SK-N-SH (cell line): Measurements from ENCODE around the gene SUMF1. TPM values are rescaled to one million over a fixed set of nuclear protein-coding genes. Genes with fewer than 3 reads are reported as not detected.

ENCODE experiments used
- CTCF ChIA-PET: fragments of 300-600, 350-600 bp; formaldehyde crosslinking; extraction: SDS; loops from one replicate; lab custom pipeline; 2021; lab: Yijun Ruan, JAX
- POLR2A ChIA-PET: fragments of 350-600 bp; sonication (Branson Sonifier 250); formaldehyde crosslinking; extraction: SDS; loops from one replicate; lab custom pipeline; 2020; ENCODE audit warnings: antibody characterized with exemption, inconsistent platforms; lab: Yijun Ruan, JAX
- DNase-seq: peaks from one replicate; pipeline ENCODE4 v3.0.0; 2012
- H2AFZ ChIP-seq: fragments of 200-600 bp; sonication (generic); 2 replicates; pipeline ENCODE4 v1.8.1; 2016; ENCODE audit warnings: antibody characterized with exemption, mild to moderate bottlenecking, low read depth
- H3F3A ChIP-seq: fragments of 200-600 bp; sonication (generic); replicated peaks from 2 replicates; pipeline ENCODE3; 2016; ENCODE audit warnings: antibody characterized with exemption, mild to moderate bottlenecking; ENCODE audit not compliant: insufficient read depth
- H3K27ac ChIP-seq, 2 experiments: fragments of 200-500 bp in 1 of 2; fragments of 200-600 bp in 1 of 2; sonication (Bioruptor generic) in 1 of 2; sonication (generic), shearing (Covaris generic) in 1 of 2; 2 replicates each; pipeline versions ENCODE4 v1.5.1 to v1.6.1; 2014 to 2016; ENCODE audit warnings: low read depth in 2 of 2, inconsistent platforms in 1 of 2, low read length in 1 of 2, mild to moderate bottlenecking in 1 of 2, mixed read lengths in 1 of 2
- H3K27me3 ChIP-seq: fragments of 200-600 bp; sonication (generic), shearing (Covaris generic); 2 replicates; pipeline ENCODE4 v1.6.1; 2016; ENCODE audit warnings: mixed run types; ENCODE audit not compliant: insufficient read depth
- H3K36me3 ChIP-seq, 2 experiments: fragments of 200-500 bp in 1 of 2; fragments of 200-600 bp in 1 of 2; sonication (Bioruptor generic) in 1 of 2; sonication (generic) in 1 of 2; replicated peaks in 1 of 2; 2 replicates each; pipeline versions ENCODE3 to v1.5.1; 2014 to 2016; ENCODE audit warnings: low read length in 1 of 2, mild to moderate bottlenecking in 1 of 2; ENCODE audit not compliant: insufficient read depth in 2 of 2, control insufficient read depth in 1 of 2
- H3K4me1 ChIP-seq, 2 experiments: fragments of 200-500 bp in 1 of 2; fragments of 200-600 bp in 1 of 2; sonication (Bioruptor generic) in 1 of 2; sonication (generic), shearing (Covaris generic) in 1 of 2; 2 replicates each; pipeline versions ENCODE4 v1.5.1 to v1.6.1; 2014 to 2016; ENCODE audit warnings: low read depth in 1 of 2, low read length in 1 of 2, mixed run types in 1 of 2; ENCODE audit not compliant: insufficient read depth in 2 of 2, control insufficient read depth in 1 of 2
- H3K4me2 ChIP-seq: fragments of 200-600 bp; sonication (generic), shearing (Covaris generic); 2 replicates; pipeline ENCODE4 v1.6.1; 2017; ENCODE audit warnings: mixed run types
- H3K4me3 ChIP-seq, 2 experiments: fragments of 200-500 bp in 1 of 2; fragments of 200-600 bp in 1 of 2; sonication (Bioruptor generic) in 1 of 2; sonication (generic), shearing (Covaris generic) in 1 of 2; 2 replicates each; pipeline versions ENCODE4 v1.5.1 to v1.8.1; 2014 to 2016; ENCODE audit warnings: low read depth in 2 of 2, inconsistent platforms in 1 of 2, low read length in 1 of 2, mild to moderate bottlenecking in 1 of 2, mixed read lengths in 1 of 2, moderate library complexity in 1 of 2
- H3K79me2 ChIP-seq: fragments of 200-600 bp; sonication (generic); 2 replicates; pipeline ENCODE4 v1.8.1; 2017; ENCODE audit warnings: mild to moderate bottlenecking; ENCODE audit not compliant: insufficient read depth
- H3K9ac ChIP-seq: fragments of 200-600 bp; sonication (generic); 2 replicates; pipeline ENCODE4 v1.6.1; 2017; ENCODE audit warnings: mixed run types
- H3K9me2 ChIP-seq: fragments of 200-600 bp; sonication (generic); 2 replicates; pipeline ENCODE4 v1.6.1; 2017; ENCODE audit warnings: mixed run types
- H3K9me3 ChIP-seq: fragments of 200-600 bp; sonication (generic); 2 replicates; pipeline ENCODE4 v1.6.1; 2017; ENCODE audit warnings: mixed run types, mild to moderate bottlenecking, moderate library complexity
- H4K20me1 ChIP-seq: fragments of 200-600 bp; sonication (generic); 2 replicates; pipeline ENCODE4 v1.6.1; 2017; ENCODE audit warnings: mild to moderate bottlenecking, mixed run types; ENCODE audit not compliant: insufficient read depth
- CTCF ChIP-seq: fragments of 200-600 bp; sonication (generic); IDR thresholded peaks from 2 replicates; pipeline ENCODE4 v1.6.1; 2017; ENCODE audit warnings: antibody characterized with exemption, mild to moderate bottlenecking, moderate library complexity
- EP300 ChIP-seq, 2 experiments: IDR thresholded peaks; 2 replicates each; pipeline versions ENCODE4 v1.4.0 to v1.6.1; 2012; ENCODE audit warnings: borderline replicate concordance in 1 of 2, low read depth in 1 of 2, low read length in 1 of 2
- GATA2 ChIP-seq: sonication (generic); formaldehyde crosslinking; IDR thresholded peaks from 2 replicates; pipeline ENCODE4 v1.5.0; 2020; ENCODE audit warnings: mild to moderate bottlenecking, missing genetic modification reagents
- NRF1 ChIP-seq: IDR thresholded peaks from 2 replicates; pipeline ENCODE4 v1.6.1; 2012; ENCODE audit warnings: low read depth, mild to moderate bottlenecking, low read length
- POLR2AphosphoS5 ChIP-seq: IDR thresholded peaks from 2 replicates; pipeline ENCODE4 v1.6.1; 2012; ENCODE audit warnings: low read depth, low read length
- SIN3A ChIP-seq: IDR thresholded peaks from 2 replicates; pipeline ENCODE4 v1.6.1; 2012; ENCODE audit warnings: low read depth, mild to moderate bottlenecking, low read length, moderate library complexity, borderline replicate concordance
- WGBS: methylation state at CpG from one replicate; pipeline ENCODE4 v1.1.6; 2017; ENCODE audit warnings: low lambda C conversion rate; 5-methylcytosine and 5-hydroxymethylcytosine counted together
- polyA plus RNA-seq, 3 experiments: library from polyadenylated mRNA; depleted of rRNA; stranded (reverse); fragments of >200 nt; gene quantifications; 2 replicates each; pipeline ENCODE4 v1.2.3, GENCODE V29; 2012
- TF ChIP-seq, protein P1 (sequence below): IDR thresholded peaks from 2 replicates; pipeline ENCODE4 v1.4.0; 2012; ENCODE audit warnings: low read depth

The SUMF1 gene
- polyA plus RNA-seq, 1 of the 3 experiments (the other 2 are of a cell fraction) = 56.9 TPM

DNA sequence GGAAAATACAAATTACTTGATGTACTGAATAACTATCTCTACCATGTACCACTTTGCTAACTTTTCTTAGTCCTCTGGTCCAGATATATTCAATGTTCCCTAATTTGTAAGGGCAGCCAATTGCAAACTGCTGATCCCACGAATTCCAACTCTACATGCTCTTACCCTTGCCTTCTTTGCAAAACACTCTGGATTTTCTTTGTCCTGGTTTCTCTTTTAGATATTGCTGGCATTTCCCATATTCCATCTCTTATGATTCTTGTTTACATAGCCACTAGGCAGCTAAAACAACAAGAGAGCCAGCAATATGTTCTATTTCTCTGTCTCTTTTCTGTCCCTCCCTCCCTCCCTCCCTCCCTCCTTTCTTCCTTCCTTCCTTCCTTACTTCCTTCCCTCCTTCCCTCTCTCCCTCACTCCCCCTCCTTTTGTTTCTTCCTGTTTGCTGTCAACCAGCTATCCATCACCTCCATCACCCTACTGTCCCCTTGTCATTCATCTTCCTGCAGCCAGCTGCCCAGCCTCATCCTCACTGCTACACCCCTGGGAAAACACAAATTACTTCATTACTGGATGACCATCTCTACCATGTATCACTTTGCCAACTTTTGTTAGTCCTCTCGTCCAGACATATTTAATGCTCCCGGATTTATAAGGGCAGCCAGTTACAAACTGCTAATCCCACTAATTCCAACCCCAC lies 130.1 kb downstream of the SUMF1 start:
- no peaks in the 10 kb centered on the region for H3K36me3 ChIP-seq
- no peaks in the 10 kb centered on the region for H3K4me1 ChIP-seq
- H3K4me3 ChIP-seq = no peak overlapping the region
- H3K79me2 ChIP-seq = no peaks in the 10 kb centered on the region
- no peaks in the 10 kb centered on the region for H4K20me1 ChIP-seq
- no peaks in the 10 kb centered on the region for H3K27me3 ChIP-seq
- CTCF ChIA-PET = interaction anchor here (0.6 to 2.2 kb wide), 3 partner anchors 14 to 297 kb away, joined by 3 to 11 read pairs (median 3); no protein-coding TSS in a partner anchor
- no peak overlapping the region for H3K27ac ChIP-seq
- POLR2A ChIA-PET = no interaction called here
- no peak overlapping the region for H3K9ac ChIP-seq
- H3K9me2 ChIP-seq = no peaks in the 10 kb centered on the region
- H3K9me3 ChIP-seq = no peaks in the 10 kb centered on the region
- 57% methylated on average over 3 of the region's 3 CpGs for WGBS
- H3K4me2 ChIP-seq = no peak overlapping the region
- no peak overlapping the region for H2AFZ ChIP-seq
- no peak for DNase-seq
- H3F3A ChIP-seq = no peaks in the 10 kb centered on the region
- TF ChIP-seq GATA2 (CRISPR knock-in tag) (no peak), POLR2AphosphoS5 (no peak), EP300 (IDR thresholded peaks at IDR 0.05; ENCODE audit: borderline replicate concordance in 1 of 2, low read depth in 1 of 2, low read length in 1 of 2) (no peak), SIN3A (no peak)
- TF ChIP-seq, protein P1, sequence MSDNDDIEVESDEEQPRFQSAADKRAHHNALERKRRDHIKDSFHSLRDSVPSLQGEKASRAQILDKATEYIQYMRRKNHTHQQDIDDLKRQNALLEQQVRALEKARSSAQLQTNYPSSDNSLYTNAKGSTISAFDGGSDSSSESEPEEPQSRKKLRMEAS = no peak

GRCh38 chr3:4335840-4336562 lies 131.1 kb downstream of the SUMF1 start:
- H3F3A ChIP-seq = no peaks in the 10 kb centered on the region
- ChIA-PET POLR2A (no interaction called here), CTCF (interaction anchor here (0.6 to 4.6 kb wide), 3 partner anchors 9 to 648 kb away, joined by 3 to 21 read pairs (median 3); no protein-coding TSS in a partner anchor)
- no peaks in the 10 kb centered on the region for H3K9me3 ChIP-seq
- H3K4me2 ChIP-seq = no peak overlapping the region
- H4K20me1 ChIP-seq = no peaks in the 10 kb centered on the region
- no peaks in the 10 kb centered on the region for H3K27me3 ChIP-seq
- TF ChIP-seq CTCF = no peak
- H3K4me1 ChIP-seq = no peaks in the 10 kb centered on the region
- no peak overlapping the region for H2AFZ ChIP-seq
- no peak overlapping the region for H3K27ac ChIP-seq
- 39% methylated on average over 5 of the region's 5 CpGs for WGBS
- H3K9ac ChIP-seq = no peak overlapping the region
- H3K79me2 ChIP-seq = no peaks in the 10 kb centered on the region
- no peak overlapping the region for H3K4me3 ChIP-seq
- no peaks in the 10 kb centered on the region for H3K9me2 ChIP-seq
- DNase-seq = no peak
- no peaks in the 10 kb centered on the region for H3K36me3 ChIP-seq

DNA sequence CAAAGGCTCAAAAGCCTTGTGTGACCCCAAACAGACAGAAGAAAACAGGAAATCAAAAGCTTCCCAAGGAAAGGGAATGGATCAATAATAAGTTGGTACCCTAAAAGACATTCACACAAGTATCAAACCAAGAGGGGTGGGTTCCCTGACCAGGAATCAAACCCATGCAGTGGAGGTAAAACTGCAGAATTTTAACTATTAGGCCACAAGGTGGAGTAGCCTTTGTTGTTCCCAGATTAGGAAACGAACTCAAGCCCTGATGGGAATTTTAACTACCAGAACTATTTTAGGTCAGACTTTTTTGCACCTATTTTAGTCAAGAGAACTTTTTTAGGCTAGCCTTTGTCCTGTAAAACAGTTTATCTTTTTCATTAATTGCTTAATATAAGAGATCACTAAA lies 132.5 kb downstream of the SUMF1 start:
- H3K4me1 ChIP-seq = no peaks in the 10 kb centered on the region
- CTCF ChIA-PET = interaction anchor here (0.7 to 4.6 kb wide), 2 partner anchors 9 to 299 kb away, joined by 4 to 21 read pairs; no protein-coding TSS in a partner anchor
- H3K9me2 ChIP-seq = no peaks in the 10 kb centered on the region
- H3K4me2 ChIP-seq = no peak overlapping the region
- H3F3A ChIP-seq = no peaks in the 10 kb centered on the region
- WGBS = 24% methylated on average over 1 of the region's 1 CpG
- H3K9me3 ChIP-seq = no peaks in the 10 kb centered on the region
- H3K9ac ChIP-seq = no peak overlapping the region
- H3K79me2 ChIP-seq = no peaks in the 10 kb centered on the region
- no peak overlapping the region for H2AFZ ChIP-seq
- no peak for DNase-seq
- no peak overlapping the region for H3K4me3 ChIP-seq
- H4K20me1 ChIP-seq = no peaks in the 10 kb centered on the region
- no peak for TF ChIP-seq NRF1
- peak; percentile 24; the same call in 1 of the 2 replicates for TF ChIP-seq CTCF
- no peak overlapping the region for H3K27ac ChIP-seq
- H3K36me3 ChIP-seq = no peaks in the 10 kb centered on the region
- POLR2A ChIA-PET = no interaction called here
- H3K27me3 ChIP-seq = no peaks in the 10 kb centered on the region
